Ramos (cell line): ENCODE results near the gene PPIB.

Experiments used
- in situ Hi-C: fragments of 300-500 bp; cut with MboI; formaldehyde crosslinking; loops from one replicate; pipeline ENCODE4 v1.14.3; 2022; ENCODE audit warnings: low sequenced_read_pairs; ENCODE audit not compliant: unreplicated experiment

Gene PPIB

GRCh38 chr15:64162869-64163658, at the start of gene PPIB:
Gene PPIB (minus strand): TSS chr15:64163022. CDS start chr15:64162986, 36 bp downstream.
- in situ Hi-C loops, result no loop called here

DNA sequence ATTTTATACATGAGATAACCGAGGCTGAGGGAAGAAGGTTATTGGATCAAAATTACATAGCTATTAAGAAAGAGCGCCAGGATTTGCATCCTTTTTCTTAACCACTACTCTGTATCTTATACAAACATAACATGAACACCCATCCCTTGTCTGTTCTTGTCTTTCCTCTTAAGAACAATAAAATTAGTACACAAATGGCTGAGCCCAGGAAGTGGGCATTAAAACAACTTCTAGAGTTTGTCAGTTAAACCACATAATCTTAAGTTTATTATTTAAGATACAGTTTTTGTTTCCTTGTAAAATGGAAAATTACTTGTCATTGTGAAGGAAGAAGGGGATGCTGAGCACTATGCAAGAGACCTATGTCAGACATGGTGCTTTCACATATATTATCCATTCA, 48.9 kb upstream of the PPIB start:
- in situ Hi-C loops, result no loop called here

DNA sequence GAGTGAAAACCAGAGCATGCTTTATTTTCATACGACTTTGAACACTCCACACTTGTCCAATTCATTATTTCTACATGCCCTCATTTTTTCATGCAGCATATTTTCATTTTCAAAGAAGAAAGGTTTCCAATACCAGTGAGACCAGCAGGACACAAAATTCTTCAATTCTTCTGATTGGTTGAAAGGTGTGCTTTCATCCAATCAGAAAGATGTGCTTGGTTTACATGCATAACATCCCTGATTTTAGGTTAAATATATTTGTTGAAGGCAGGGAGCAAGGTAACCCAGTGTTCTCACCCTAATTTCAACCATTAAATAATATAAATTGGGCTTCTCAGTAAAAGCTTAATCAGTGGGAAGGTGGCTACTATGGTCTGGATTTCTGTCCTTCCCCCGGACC, 47.5 kb upstream of the PPIB start:
- in situ Hi-C loops, result no loop called here

DNA sequence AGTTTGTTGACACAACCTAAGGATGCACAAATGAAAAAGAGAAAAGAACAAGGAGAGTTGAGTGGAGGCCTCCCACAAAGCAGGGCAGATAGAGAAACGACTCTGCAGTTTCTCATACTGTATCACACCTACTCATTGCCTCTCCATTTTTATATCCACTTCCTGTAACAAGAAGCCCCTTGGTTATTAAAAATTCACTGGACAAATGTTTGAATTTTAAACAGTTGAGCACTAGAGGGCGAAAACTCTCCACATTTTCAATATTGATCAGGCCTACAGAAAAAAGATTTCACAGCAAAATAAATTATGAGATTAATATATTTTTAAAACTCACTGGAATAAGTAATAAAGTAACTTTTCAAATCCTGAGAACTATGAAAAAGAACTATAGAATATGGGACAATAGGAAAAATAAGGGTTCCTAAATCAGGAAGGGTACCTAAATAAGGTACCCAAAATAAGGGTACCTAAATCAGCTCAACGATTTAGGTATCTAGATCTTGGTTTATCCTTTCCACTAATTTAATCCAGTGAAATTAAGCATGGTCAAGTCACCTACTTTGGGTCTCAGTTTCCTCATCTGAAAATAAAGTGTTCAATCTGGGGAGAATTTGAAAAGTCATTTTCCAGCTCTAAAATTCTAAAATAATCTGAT, 47.0 kb upstream of the PPIB start:
- in situ Hi-C loops, result no loop called here

DNA sequence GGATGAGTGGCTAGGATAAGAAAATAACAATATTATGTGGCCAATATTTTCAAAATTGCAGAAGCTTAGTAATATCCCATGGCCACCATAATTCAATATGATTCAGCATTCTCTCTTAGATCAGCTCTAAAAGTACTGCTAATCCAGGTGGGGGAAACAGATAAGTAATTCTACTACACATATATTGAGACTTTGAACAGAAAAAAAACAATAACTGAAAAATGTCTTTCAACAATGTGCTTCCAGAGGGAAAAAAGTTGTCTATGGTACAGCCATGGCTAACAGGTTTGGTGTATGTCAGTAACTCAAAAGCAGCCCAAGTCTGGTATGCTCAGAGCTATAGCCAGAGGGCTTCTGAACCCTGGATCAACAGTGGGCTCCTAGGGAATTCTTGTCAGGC, 42.4 kb upstream of the PPIB start:
- in situ Hi-C loops, result no loop called here

GRCh38 chr15:64197425-64197824, 34.6 kb upstream of the PPIB start:
- in situ Hi-C loops, result no loop called here

GRCh38 chr15:64193971-64194370, 31.1 kb upstream of the PPIB start:
- in situ Hi-C loops, result no loop called here

GRCh38 chr15:64191971-64192830, 29.4 kb upstream of the PPIB start:
- in situ Hi-C loops, result no loop called here

DNA sequence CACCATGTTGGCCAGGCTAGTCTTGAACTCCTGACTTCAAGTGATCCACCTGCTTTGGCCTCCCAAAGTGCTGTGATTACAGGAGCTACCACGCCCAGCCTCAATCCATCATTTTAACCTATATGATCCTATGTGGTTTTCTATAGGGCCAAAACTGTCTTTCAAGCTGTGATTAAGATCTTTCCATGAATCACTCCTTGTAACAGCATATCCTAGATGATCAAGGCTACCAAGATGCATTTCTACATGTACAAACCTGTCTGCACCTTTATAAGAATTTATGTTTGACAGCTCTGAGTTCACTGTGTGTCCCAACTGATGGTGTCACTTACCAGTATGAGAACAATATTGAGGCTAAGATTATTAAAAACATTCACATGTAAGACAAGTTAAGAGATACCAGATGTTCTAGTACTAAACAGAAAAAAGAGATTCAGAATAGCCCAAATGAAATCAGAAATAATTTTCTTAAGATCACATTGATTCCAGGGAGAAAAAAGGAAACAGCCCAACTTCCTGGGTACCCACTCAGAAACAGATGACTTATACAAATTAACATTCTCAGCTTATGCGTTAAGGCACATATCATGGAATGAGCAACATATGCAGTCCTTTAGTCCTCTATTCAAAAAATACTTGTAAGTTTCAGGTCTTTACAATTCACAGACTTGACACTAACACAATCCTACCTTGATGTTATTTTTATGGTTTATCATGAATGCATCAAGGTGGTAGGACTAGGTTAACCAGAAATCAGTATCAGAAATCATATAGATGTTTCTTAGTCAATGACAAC, 24.8 kb upstream of the PPIB start:
- in situ Hi-C loops, result no loop called here

- in situ Hi-C loops, result no loop called here
These were observed 22.5 kb upstream of the PPIB start for GRCh38 chr15:64185146-64185911.

- in situ Hi-C loops, result no loop called here
These were observed 20.1 kb upstream of the PPIB start for GRCh38 chr15:64182859-64183370.

GRCh38 chr15:64180235-64180824, 17.5 kb upstream of the PPIB start:
- in situ Hi-C loops, result no loop called here

- in situ Hi-C loops, result no loop called here
These were observed 3.5 kb upstream of the PPIB start for GRCh38 chr15:64166102-64166890.

GRCh38 chr15:64164436-64164835, 1.6 kb upstream of the PPIB start:
- in situ Hi-C loops, result no loop called here

DNA sequence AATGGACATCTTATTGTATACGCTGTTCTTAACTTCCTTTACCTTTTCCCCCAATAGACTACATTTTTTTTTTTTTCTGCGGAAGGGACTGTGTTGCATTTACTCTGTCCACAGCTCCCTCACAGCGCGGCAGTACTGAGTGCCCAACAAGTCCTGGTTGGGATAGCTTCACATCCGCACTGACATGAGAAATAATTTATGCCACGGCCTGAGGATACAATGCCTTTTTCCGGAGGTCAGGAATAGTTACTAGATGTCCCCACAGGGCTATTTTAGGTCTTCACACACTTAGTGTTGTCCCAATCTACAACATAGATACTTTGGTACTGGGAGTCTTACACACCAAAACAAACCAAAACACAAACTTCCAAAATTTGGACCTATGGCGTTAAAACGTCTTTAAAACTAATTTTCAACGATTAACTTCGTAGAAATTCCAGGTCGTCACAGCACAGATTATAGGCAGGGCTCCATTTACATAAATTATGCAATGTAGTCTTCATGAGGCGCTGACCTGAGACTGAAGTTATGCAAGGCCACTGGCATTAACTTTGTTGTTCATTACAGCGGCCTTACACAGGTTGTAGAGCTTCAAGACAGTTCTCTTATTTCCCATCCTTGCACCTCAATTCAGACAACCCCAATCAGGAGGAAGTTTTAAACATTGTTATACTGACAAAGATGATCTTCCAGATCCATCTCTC, 989 bp upstream of the PPIB start:
- in situ Hi-C loops, result no loop called here

DNA sequence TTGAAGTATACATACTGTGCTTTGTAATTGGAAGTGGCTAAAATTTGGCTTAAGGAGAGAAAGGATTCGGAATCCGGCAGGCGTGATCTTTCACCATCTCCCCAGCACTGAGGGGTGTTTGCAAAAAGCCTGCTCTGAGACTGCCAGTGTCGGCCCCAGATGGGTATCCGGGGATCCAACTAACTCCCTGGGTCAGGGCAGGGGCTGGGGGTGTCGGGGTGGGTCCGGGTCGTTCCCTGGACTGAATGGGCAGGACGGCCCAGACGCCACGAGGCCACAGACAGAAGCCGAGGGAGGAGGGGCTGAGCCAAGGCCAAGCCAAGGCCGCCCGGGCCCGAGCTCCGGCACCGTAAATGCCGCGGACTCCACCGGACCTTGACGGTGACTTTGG, 349 bp downstream of the PPIB start:
- in situ Hi-C loops, result no loop called here

GRCh38 chr15:64161688-64162477, 939 bp downstream of the PPIB start:
- in situ Hi-C loops, result no loop called here
